Mucosa of stomach (tissue), 1 donor: ENCODE results near the gene HMCN2.
"Not testable (repeated sequence)": the region's sequence is repeated elsewhere in the genome, so short reads cannot be mapped to it uniquely, and the experiment has no call there.

Experiments
- H3K27me3 ChIP-seq: one replicate; pipeline ENCODE4 v1.7.0; 2013; ENCODE audit warnings: mild to moderate bottlenecking, low read length; ENCODE audit not compliant: control insufficient read depth, insufficient read depth
- H3K36me3 ChIP-seq: one replicate; pipeline ENCODE4 v1.7.0; 2013; ENCODE audit warnings: low read length; ENCODE audit not compliant: control insufficient read depth, insufficient read depth
- H3K4me1 ChIP-seq: one replicate; pipeline ENCODE4 v1.7.0; 2013; ENCODE audit warnings: mild to moderate bottlenecking, low read length; ENCODE audit not compliant: control insufficient read depth, insufficient read depth
- H3K4me3 ChIP-seq: one replicate; pipeline ENCODE4 v1.7.0; 2013; ENCODE audit warnings: low read length
- H3K9ac ChIP-seq: one replicate; pipeline ENCODE4 v1.7.0; 2013; ENCODE audit warnings: mild to moderate bottlenecking, low read length, moderate library complexity
- H3K9me3 ChIP-seq: one replicate; pipeline ENCODE4 v1.7.0; 2013; ENCODE audit warnings: mild to moderate bottlenecking, low read length, moderate library complexity; ENCODE audit not compliant: control insufficient read depth
- donor health status: Pancreatic carcinoma.

HMCN2 gene

GRCh38 chr9:130276121-130276520 is 10.6 kb downstream of the HMCN2 start:
- Histone ChIP-seq H3K27me3 (no peaks in the 10 kb centered on the region), H3K9ac (no peak overlapping the region), H3K9me3 (no peaks in the 10 kb centered on the region), H3K36me3 (no peaks in the 10 kb centered on the region), H3K4me3 (no peak overlapping the region), H3K4me1 (no peaks in the 10 kb centered on the region)

- Histone ChIP-seq H3K4me1 (no peaks in the 10 kb centered on the region), H3K9ac (no peak overlapping the region), H3K9me3 (no peaks in the 10 kb centered on the region), H3K27me3 (no peaks in the 10 kb centered on the region), H3K4me3 (no peak overlapping the region), H3K36me3 (no peaks in the 10 kb centered on the region)
Observed at GRCh38 chr9:130276955-130277354, 11.4 kb downstream of the HMCN2 start.

GRCh38 chr9:130277525-130277924 is 12.0 kb downstream of the HMCN2 start:
- not testable (repeated sequence) for H3K9me3 ChIP-seq, H3K4me1 ChIP-seq, H3K27me3 ChIP-seq, H3K9ac ChIP-seq, H3K4me3 ChIP-seq, H3K36me3 ChIP-seq

GRCh38 chr9:130283539-130284248 is 18.1 kb downstream of the HMCN2 start:
- Histone ChIP-seq H3K9me3 (no peaks in the 10 kb centered on the region), H3K9ac (no peak overlapping the region), H3K4me1 (peaks cover 4% of the 10 kb centered on the region), H3K36me3 (no peaks in the 10 kb centered on the region), H3K4me3 (no peak overlapping the region), H3K27me3 (peaks cover 2% of the 10 kb centered on the region)

GRCh38 chr9:130284249-130284625 is 18.7 kb downstream of the HMCN2 start:
- Histone ChIP-seq H3K36me3 (no peaks in the 10 kb centered on the region), H3K4me1 (peaks cover 4% of the 10 kb centered on the region), H3K9me3 (no peaks in the 10 kb centered on the region), H3K9ac (no peak overlapping the region), H3K27me3 (peaks cover 2% of the 10 kb centered on the region), H3K4me3 (no peak overlapping the region)

- peaks cover 6% of the 10 kb centered on the region for H3K27me3 ChIP-seq
- no peaks in the 10 kb centered on the region for H3K36me3 ChIP-seq
- no peak overlapping the region for H3K4me3 ChIP-seq
- no peak overlapping the region for H3K9ac ChIP-seq
- H3K4me1 ChIP-seq: peaks cover 4% of the 10 kb centered on the region
- no peaks in the 10 kb centered on the region for H3K9me3 ChIP-seq
Observed at GRCh38 chr9:130284690-130285089, 19.1 kb downstream of the HMCN2 start.

- no peak overlapping the region for H3K4me3 ChIP-seq
- no peaks in the 10 kb centered on the region for H3K36me3 ChIP-seq
- peaks cover 4% of the 10 kb centered on the region for H3K4me1 ChIP-seq
- H3K9ac ChIP-seq: no peak overlapping the region
- peaks cover 6% of the 10 kb centered on the region for H3K27me3 ChIP-seq
- no peaks in the 10 kb centered on the region for H3K9me3 ChIP-seq
Observed at GRCh38 chr9:130285271-130285670, 19.7 kb downstream of the HMCN2 start.

GRCh38 chr9:130286072-130286770 is 20.7 kb downstream of the HMCN2 start:
- Histone ChIP-seq H3K36me3 (no peaks in the 10 kb centered on the region), H3K27me3 (peaks cover 6% of the 10 kb centered on the region), H3K4me3 (no peak overlapping the region), H3K9ac (no peak overlapping the region), H3K4me1 (peaks cover 4% of the 10 kb centered on the region), H3K9me3 (no peaks in the 10 kb centered on the region)

- Histone ChIP-seq H3K4me3 (no peak overlapping the region), H3K9ac (no peak overlapping the region)
Observed at GRCh38 chr9:130286781-130287428, 21.3 kb downstream of the HMCN2 start.

GRCh38 chr9:130287736-130288135 is 22.2 kb downstream of the HMCN2 start:
- H3K27me3 ChIP-seq: peaks cover 6% of the 10 kb centered on the region
- H3K36me3 ChIP-seq: no peaks in the 10 kb centered on the region
- H3K4me3 ChIP-seq: no peak overlapping the region
- peaks cover 4% of the 10 kb centered on the region for H3K4me1 ChIP-seq
- H3K9ac ChIP-seq: no peak overlapping the region
- H3K9me3 ChIP-seq: no peaks in the 10 kb centered on the region

More at GRCh38 chr9:130286781-130287428, 21.3 kb downstream of the HMCN2 start:
- H3K4me1 ChIP-seq: peaks cover 4% of the 10 kb centered on the region
- H3K36me3 ChIP-seq: no peaks in the 10 kb centered on the region
- peaks cover 6% of the 10 kb centered on the region for H3K27me3 ChIP-seq
- no peaks in the 10 kb centered on the region for H3K9me3 ChIP-seq

GRCh38 chr9:130288393-130288792 is 22.8 kb downstream of the HMCN2 start:
- H3K4me1 ChIP-seq: peaks cover 4% of the 10 kb centered on the region
- H3K9ac ChIP-seq: no peak overlapping the region
- peaks cover 6% of the 10 kb centered on the region for H3K27me3 ChIP-seq
- no peak overlapping the region for H3K4me3 ChIP-seq
- H3K36me3 ChIP-seq: no peaks in the 10 kb centered on the region
- H3K9me3 ChIP-seq: no peaks in the 10 kb centered on the region

GRCh38 chr9:130288926-130289690 is 23.5 kb downstream of the HMCN2 start:
- no peaks in the 10 kb centered on the region for H3K9me3 ChIP-seq
- H3K9ac ChIP-seq: no peak overlapping the region
- H3K4me1 ChIP-seq: peaks cover 4% of the 10 kb centered on the region
- no peaks in the 10 kb centered on the region for H3K36me3 ChIP-seq
- H3K27me3 ChIP-seq: peaks cover 6% of the 10 kb centered on the region
- H3K4me3 ChIP-seq: no peak overlapping the region
